GM23338 (cell line): Measurements from ENCODE around the gene SNTG2. TPM values are rescaled to one million over a fixed set of nuclear protein-coding genes. Genes with fewer than 3 reads are reported as not detected.

Experiments
- ATAC-seq: fragments of 200-7000 bp; cut with Tn5 transposase; 3 replicates; pipeline ENCODE4 v1.9.1; 2020
- DNase-seq: peaks from one replicate; pipeline ENCODE4 v3.0.0-alpha.2; 2015; ENCODE audit warnings: low spot score
- H2AFZ ChIP-seq: fragments of 200-600 bp; sonication (generic); 2 replicates; pipeline ENCODE4 v1.8.0; 2016; ENCODE audit warnings: antibody characterized with exemption, mild to moderate bottlenecking, moderate library complexity
- H3F3A ChIP-seq: fragments of 200-600 bp; sonication (generic); replicated peaks from 2 replicates; pipeline ENCODE4 v1.8.0; 2017; ENCODE audit warnings: antibody characterized with exemption, mixed run types, low read depth
- H3K27ac ChIP-seq: fragments of 200-600 bp; sonication (generic); 2 replicates; pipeline ENCODE4 v1.6.1; 2016; ENCODE audit warnings: low read depth
- H3K27me3 ChIP-seq: fragments of 200-600 bp; sonication (generic); 2 replicates; pipeline ENCODE4 v1.8.0; 2016; ENCODE audit warnings: mild to moderate bottlenecking, mixed run types, moderate library complexity; ENCODE audit not compliant: insufficient read depth
- H3K36me3 ChIP-seq: fragments of 200-600 bp; sonication (generic); 2 replicates; pipeline ENCODE4 v1.8.0; 2016; ENCODE audit warnings: mild to moderate bottlenecking; ENCODE audit not compliant: insufficient read depth
- H3K4me1 ChIP-seq: fragments of 200-600 bp; sonication (generic); 2 replicates; pipeline ENCODE4 v1.8.0; 2016; ENCODE audit warnings: mild to moderate bottlenecking, moderate library complexity; ENCODE audit not compliant: insufficient read depth
- H3K4me2 ChIP-seq: fragments of 200-600 bp; sonication (generic); 2 replicates; pipeline ENCODE4 v1.7.1; 2017; ENCODE audit warnings: mixed run types
- H3K4me3 ChIP-seq: fragments of 200-600 bp; sonication (generic); 2 replicates; pipeline ENCODE4 v1.6.1; 2016; ENCODE audit warnings: mixed run types
- H3K79me2 ChIP-seq: fragments of 200-600 bp; sonication (generic); replicated peaks from 2 replicates; pipeline ENCODE4 v1.8.0; 2017; ENCODE audit warnings: mild to moderate bottlenecking; ENCODE audit not compliant: insufficient read depth
- H3K9me2 ChIP-seq: fragments of 200-600 bp; sonication (generic); 2 replicates; pipeline ENCODE4 v1.8.0; 2017; ENCODE audit not compliant: insufficient read depth
- H4K20me1 ChIP-seq: fragments of 200-600 bp; sonication (generic); replicated peaks from 2 replicates; pipeline ENCODE4 v1.8.0; 2017; ENCODE audit warnings: mild to moderate bottlenecking; ENCODE audit not compliant: insufficient read depth
- H3K27ac Mint-ChIP-seq: 2 replicates; pipeline ENCODE4 v1.8.0; 2020; ENCODE audit warnings: inconsistent platforms, mild to moderate bottlenecking, moderate library complexity, mixed read lengths
- H3K27me3 Mint-ChIP-seq: 3 replicates; pipeline ENCODE4 v1.8.0; 2022; ENCODE audit warnings: low read depth, mild to moderate bottlenecking, moderate library complexity, mixed read lengths, inconsistent platforms; ENCODE audit not compliant: insufficient read depth, poor library complexity
- H3K36me3 Mint-ChIP-seq: 3 replicates; pipeline ENCODE4 v1.8.0; 2021; ENCODE audit warnings: low read depth, mild to moderate bottlenecking, inconsistent platforms, moderate library complexity, mixed read lengths
- H3K4me1 Mint-ChIP-seq: 3 replicates; pipeline ENCODE4 v1.8.0; 2020; ENCODE audit warnings: mild to moderate bottlenecking, inconsistent platforms, mixed read lengths
- H3K4me3 Mint-ChIP-seq: 3 replicates; pipeline ENCODE4 v1.8.0; 2021; ENCODE audit warnings: moderate library complexity, mild to moderate bottlenecking, inconsistent platforms, mixed read lengths
- H3K9me3 Mint-ChIP-seq: 3 replicates; pipeline ENCODE4 v1.8.0; 2020; ENCODE audit warnings: moderate library complexity, mild to moderate bottlenecking, inconsistent platforms, mixed read lengths
- CTCF ChIP-seq, 2 experiments: fragments of 200-600 bp in 1 of 2; sonication (generic) in 1 of 2; conservative IDR thresholded peaks; 2 replicates each; pipeline versions ENCODE4 v1.5.1 to v1.6.1; 2016 to 2017; ENCODE audit warnings: antibody characterized with exemption in 2 of 2, low read depth in 2 of 2, mild to moderate bottlenecking in 2 of 2, moderate library complexity in 1 of 2
- ETS1 ChIP-seq: IDR thresholded peaks from 2 replicates; pipeline ENCODE4 v1.6.1; 2016; ENCODE audit warnings: antibody characterized with exemption
- JUNB ChIP-seq: IDR thresholded peaks from one replicate; pipeline ENCODE4 v1.6.1; 2016; ENCODE audit warnings: antibody characterized with exemption; ENCODE audit not compliant: unreplicated experiment
- NANOG ChIP-seq: IDR thresholded peaks from 2 replicates; pipeline ENCODE4 v1.6.1; 2016; ENCODE audit warnings: antibody characterized with exemption, borderline replicate concordance
- REST ChIP-seq: IDR thresholded peaks from one replicate; pipeline ENCODE4 v1.6.1; 2018; ENCODE audit warnings: antibody characterized with exemption; ENCODE audit not compliant: unreplicated experiment
- STAT1 ChIP-seq: IDR thresholded peaks from one replicate; pipeline ENCODE4 v1.6.1; 2016; ENCODE audit warnings: antibody characterized with exemption; ENCODE audit not compliant: unreplicated experiment
- ZNF331 ChIP-seq: fragments of 250-450 bp; sonication (Bioruptor Pico); IDR thresholded peaks from 2 replicates; pipeline ENCODE4 v1.5.0; 2020; ENCODE audit warnings: low read depth, mild to moderate bottlenecking, moderate library complexity
- polyA plus RNA-seq: library from polyadenylated mRNA; unstranded; fragments of >200 nt; fragmentation: Nextera tagmentation; extraction: Ambion mirVana; gene quantifications from 2 replicates; pipeline ENCODE4 v1.2.1, GENCODE V29; 2016
- total RNA-seq: library from RNA; depleted of rRNA; stranded (reverse); fragments of >200 nt; shearing (Covaris generic); gene quantifications from 2 replicates; pipeline ENCODE4 v1.2.3, GENCODE V29; 2014
- TF ChIP-seq, protein P1 (sequence below): fragments of 250-450 bp; sonication (Bioruptor Pico); IDR thresholded peaks from 2 replicates; pipeline ENCODE4 v1.5.0; 2020; ENCODE audit warnings: mild to moderate bottlenecking, moderate library complexity

The SNTG2 gene
- total and polyA plus RNA-seq, 2 experiments from 2014 or later = 27.5 to 60.4 TPM

DNA sequence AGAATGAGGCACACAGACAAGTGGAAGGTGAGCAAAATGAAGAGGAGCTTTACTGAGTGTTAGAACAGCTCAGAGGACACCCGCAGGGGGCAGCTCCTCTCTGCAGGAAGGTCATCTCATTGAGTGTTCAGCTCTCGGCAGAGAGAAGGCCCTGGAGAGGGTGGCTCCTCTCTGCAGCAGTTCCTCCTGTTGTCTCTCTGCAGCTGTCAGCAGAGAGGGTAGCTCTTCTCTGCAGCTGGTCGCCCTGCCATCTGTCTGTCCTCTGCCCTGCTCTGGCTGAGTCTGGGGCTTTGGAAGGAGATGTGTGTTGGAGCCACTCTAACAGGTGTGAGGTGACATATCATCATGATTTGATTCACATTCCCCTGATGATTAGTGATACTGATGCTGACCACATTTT lies 6.8 kb upstream of the SNTG2 start (continued):
- TF ChIP-seq ETS1 (no peak), JUNB (no peak), CTCF (conservative IDR thresholded peaks at IDR 0.05; ENCODE audit: low read depth in 2 of 2) (no peak; a peak in 1 of 4 replicates)

- ATAC-seq = no peak
- TF ChIP-seq REST = no peak
- no peak for TF ChIP-seq ZNF331 (CRISPR knock-in tag)
- no peak for TF ChIP-seq CTCF (conservative IDR thresholded peaks at IDR 0.05; ENCODE audit: low read depth in 2 of 2)
- no peak for TF ChIP-seq ETS1
- no peak for TF ChIP-seq JUNB
- TF ChIP-seq, protein P1, sequence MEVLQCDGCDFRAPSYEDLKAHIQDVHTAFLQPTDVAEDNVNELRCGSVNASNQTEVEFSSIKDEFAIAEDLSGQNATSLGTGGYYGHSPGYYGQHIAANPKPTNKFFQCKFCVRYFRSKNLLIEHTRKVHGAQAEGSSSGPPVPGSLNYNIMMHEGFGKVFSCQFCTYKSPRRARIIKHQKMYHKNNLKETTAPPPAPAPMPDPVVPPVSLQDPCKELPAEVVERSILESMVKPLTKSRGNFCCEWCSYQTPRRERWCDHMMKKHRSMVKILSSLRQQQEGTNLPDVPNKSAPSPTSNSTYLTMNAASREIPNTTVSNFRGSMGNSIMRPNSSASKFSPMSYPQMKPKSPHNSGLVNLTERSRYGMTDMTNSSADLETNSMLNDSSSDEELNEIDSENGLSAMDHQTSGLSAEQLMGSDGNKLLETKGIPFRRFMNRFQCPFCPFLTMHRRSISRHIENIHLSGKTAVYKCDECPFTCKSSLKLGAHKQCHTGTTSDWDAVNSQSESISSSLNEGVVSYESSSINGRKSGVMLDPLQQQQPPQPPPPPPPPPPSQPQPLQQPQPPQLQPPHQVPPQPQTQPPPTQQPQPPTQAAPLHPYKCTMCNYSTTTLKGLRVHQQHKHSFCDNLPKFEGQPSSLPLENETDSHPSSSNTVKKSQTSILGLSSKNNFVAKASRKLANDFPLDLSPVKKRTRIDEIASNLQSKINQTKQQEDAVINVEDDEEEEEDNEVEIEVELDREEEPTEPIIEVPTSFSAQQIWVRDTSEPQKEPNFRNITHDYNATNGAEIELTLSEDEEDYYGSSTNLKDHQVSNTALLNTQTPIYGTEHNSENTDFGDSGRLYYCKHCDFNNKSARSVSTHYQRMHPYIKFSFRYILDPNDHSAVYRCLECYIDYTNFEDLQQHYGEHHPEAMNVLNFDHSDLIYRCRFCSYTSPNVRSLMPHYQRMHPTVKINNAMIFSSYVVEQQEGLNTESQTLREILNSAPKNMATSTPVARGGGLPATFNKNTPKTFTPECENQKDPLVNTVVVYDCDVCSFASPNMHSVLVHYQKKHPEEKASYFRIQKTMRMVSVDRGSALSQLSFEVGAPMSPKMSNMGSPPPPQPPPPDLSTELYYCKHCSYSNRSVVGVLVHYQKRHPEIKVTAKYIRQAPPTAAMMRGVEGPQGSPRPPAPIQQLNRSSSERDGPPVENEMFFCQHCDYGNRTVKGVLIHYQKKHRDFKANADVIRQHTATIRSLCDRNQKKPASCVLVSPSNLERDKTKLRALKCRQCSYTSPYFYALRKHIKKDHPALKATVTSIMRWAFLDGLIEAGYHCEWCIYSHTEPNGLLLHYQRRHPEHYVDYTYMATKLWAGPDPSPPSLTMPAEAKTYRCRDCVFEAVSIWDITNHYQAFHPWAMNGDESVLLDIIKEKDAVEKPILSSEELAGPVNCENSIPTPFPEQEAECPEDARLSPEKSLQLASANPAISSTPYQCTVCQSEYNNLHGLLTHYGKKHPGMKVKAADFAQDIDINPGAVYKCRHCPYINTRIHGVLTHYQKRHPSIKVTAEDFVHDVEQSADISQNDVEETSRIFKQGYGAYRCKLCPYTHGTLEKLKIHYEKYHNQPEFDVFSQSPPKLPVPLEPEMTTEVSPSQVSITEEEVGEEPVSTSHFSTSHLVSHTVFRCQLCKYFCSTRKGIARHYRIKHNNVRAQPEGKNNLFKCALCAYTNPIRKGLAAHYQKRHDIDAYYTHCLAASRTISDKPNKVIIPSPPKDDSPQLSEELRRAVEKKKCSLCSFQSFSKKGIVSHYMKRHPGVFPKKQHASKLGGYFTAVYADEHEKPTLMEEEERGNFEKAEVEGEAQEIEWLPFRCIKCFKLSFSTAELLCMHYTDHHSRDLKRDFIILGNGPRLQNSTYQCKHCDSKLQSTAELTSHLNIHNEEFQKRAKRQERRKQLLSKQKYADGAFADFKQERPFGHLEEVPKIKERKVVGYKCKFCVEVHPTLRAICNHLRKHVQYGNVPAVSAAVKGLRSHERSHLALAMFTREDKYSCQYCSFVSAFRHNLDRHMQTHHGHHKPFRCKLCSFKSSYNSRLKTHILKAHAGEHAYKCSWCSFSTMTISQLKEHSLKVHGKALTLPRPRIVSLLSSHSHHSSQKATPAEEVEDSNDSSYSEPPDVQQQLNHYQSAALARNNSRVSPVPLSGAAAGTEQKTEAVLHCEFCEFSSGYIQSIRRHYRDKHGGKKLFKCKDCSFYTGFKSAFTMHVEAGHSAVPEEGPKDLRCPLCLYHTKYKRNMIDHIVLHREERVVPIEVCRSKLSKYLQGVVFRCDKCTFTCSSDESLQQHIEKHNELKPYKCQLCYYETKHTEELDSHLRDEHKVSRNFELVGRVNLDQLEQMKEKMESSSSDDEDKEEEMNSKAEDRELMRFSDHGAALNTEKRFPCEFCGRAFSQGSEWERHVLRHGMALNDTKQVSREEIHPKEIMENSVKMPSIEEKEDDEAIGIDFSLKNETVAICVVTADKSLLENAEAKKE (CRISPR knock-in tag) = no peak
- no peak for TF ChIP-seq NANOG
- TF ChIP-seq STAT1 = no peak
Observed at GRCh38 chr2:944693-945092, 6.0 kb upstream of the SNTG2 start.

More at GRCh38 chr2:944693-945092, 6.0 kb upstream of the SNTG2 start:
- Histone ChIP-seq H3K27me3 (no peaks in the 10 kb centered on the region), H3K27ac (no peak overlapping the region), H3K4me1 (peaks cover 39% of the 10 kb centered on the region), H3K4me3 (no peak overlapping the region), H3K4me2 (no peak overlapping the region), H2AFZ (no peak overlapping the region), H4K20me1 (no peaks in the 10 kb centered on the region), H3K36me3 (0 out of 2 replicates have a peak, but pooled peaks cover 7% of the 10 kb centered on the region), H3K9me2 (0 out of 2 replicates have a peak, but pooled peaks cover 7% of the 10 kb centered on the region), H3F3A (peaks cover 6% of the 10 kb centered on the region; the same call in 1 of the 2 replicates), H3K79me2 (no peaks in the 10 kb centered on the region)
- Mint-ChIP-seq H3K27ac (no peak overlapping the region), H3K36me3 (peaks cover 16% of the 10 kb centered on the region), H3K4me1 (peaks cover 30% of the 10 kb centered on the region), H3K9me3 (peaks cover 22% of the 10 kb centered on the region), H3K27me3 (peaks cover 9% of the 10 kb centered on the region), H3K4me3 (no peak overlapping the region)
- DNase-seq = no peak
